Activated CD8-positive, alpha-beta T cell treated with anti-CD3 and anti-CD28 coated beads for 36 hours (primary cell): ENCODE results near the gene NET1. TPM values are rescaled to one million over a fixed set of nuclear protein-coding genes. Genes with fewer than 3 reads are reported as not detected.

Experiments used
- ATAC-seq: fragments of 200-7000 bp; cut with Tn5 transposase; one replicate; pipeline ENCODE4 v1.10.0; 2021; ENCODE audit warnings: mild to moderate bottlenecking, moderate library complexity
- CTCF ChIA-PET: fragments of 350-600 bp; sonication (Branson Sonifier 250); formaldehyde crosslinking; loops from one replicate; lab custom pipeline; 2021; ENCODE audit warnings: antibody characterized with exemption; lab: Charles Lee
- POLR2A ChIA-PET: fragments of 350-600 bp; sonication (Branson Sonifier 250); formaldehyde crosslinking; loops from one replicate; lab custom pipeline; 2021; ENCODE audit warnings: antibody characterized with exemption; lab: Charles Lee
- DNase-seq: peaks from one replicate; pipeline ENCODE4 v3.0.0-alpha.2; 2020
- H3K27ac Mint-ChIP-seq: one replicate; pipeline ENCODE4 v1.8.0; 2021; ENCODE audit warnings: mild to moderate bottlenecking, mixed read lengths
- H3K27me3 Mint-ChIP-seq: one replicate; pipeline ENCODE4 v1.8.0; 2021; ENCODE audit warnings: mixed read lengths
- H3K36me3 Mint-ChIP-seq: one replicate; pipeline ENCODE4 v1.8.0; 2021; ENCODE audit warnings: low read depth, mixed read lengths
- H3K4me1 Mint-ChIP-seq: one replicate; pipeline ENCODE4 v1.8.0; 2021; ENCODE audit warnings: low read depth, mixed read lengths
- H3K4me3 Mint-ChIP-seq: one replicate; pipeline ENCODE4 v1.8.0; 2021; ENCODE audit warnings: mild to moderate bottlenecking, moderate library complexity, mixed read lengths
- H3K9me3 Mint-ChIP-seq: one replicate; pipeline ENCODE4 v1.8.0; 2021; ENCODE audit warnings: mixed read lengths
- CTCF ChIP-seq: fragments of 200-600 bp; IDR thresholded peaks from one replicate; pipeline ENCODE4 v1.8.0; 2022; ENCODE audit warnings: antibody characterized with exemption, mild to moderate bottlenecking
- intact Hi-C: fragments of 100-400 bp; cut with micrococcal nuclease; formaldehyde crosslinking; loops from one replicate; pipeline ENCODE4 v1.10.0; 2022
- total RNA-seq, 2 experiments: library from RNA; stranded (reverse); gene quantifications; one replicate each; pipeline ENCODE4 v1.2.3, GENCODE V29; 2021

NET1 gene
- total RNA-seq, 2 experiments from 2014 or later, result 20.5 to 21.6 TPM

GRCh38 chr10:5494611-5495010, 82.3 kb downstream of the NET1 start:
- H3K27ac Mint-ChIP-seq, result no peak overlapping the region

GRCh38 chr10:5496261-5497250, 84.2 kb downstream of the NET1 start:
- ATAC-seq (no peak), DNase-seq (no peak)
- Mint-ChIP-seq H3K27me3 (no peaks in the 10 kb centered on the region), H3K9me3 (peaks cover 7% of the 10 kb centered on the region), H3K4me3 (no peak overlapping the region), H3K36me3 (peaks cover 2% of the 10 kb centered on the region), H3K27ac (no peak overlapping the region), H3K4me1 (no peaks in the 10 kb centered on the region)
- POLR2A ChIA-PET, result no interaction called here
- TF ChIP-seq CTCF, result no peak
- CTCF ChIA-PET, result no interaction called here
- intact Hi-C loops, result no loop called here

More at GRCh38 chr10:5494611-5495010, 82.3 kb downstream of the NET1 start:
- peaks cover 7% of the 10 kb centered on the region for H3K9me3 Mint-ChIP-seq
- H3K36me3 Mint-ChIP-seq, result peaks cover 2% of the 10 kb centered on the region
- peaks cover 5% of the 10 kb centered on the region for H3K4me1 Mint-ChIP-seq
- DNase-seq (no peak), ATAC-seq (no peak)
- H3K4me3 Mint-ChIP-seq, result no peak overlapping the region
- CTCF ChIA-PET, result interaction anchor here (0.8 kb wide), 1 partner anchor 128 kb away, joined by 3 read pairs; no protein-coding TSS in a partner anchor
- H3K27me3 Mint-ChIP-seq, result no peaks in the 10 kb centered on the region
- no peak for TF ChIP-seq CTCF
- intact Hi-C loops, result no loop called here
- POLR2A ChIA-PET, result no interaction called here

GRCh38 chr10:5497289-5497688, 84.9 kb downstream of the NET1 start:
- ChIA-PET CTCF (no interaction called here), POLR2A (no interaction called here)
- no peak for TF ChIP-seq CTCF
- Mint-ChIP-seq H3K36me3 (peaks cover under 1% of the 10 kb centered on the region), H3K27ac (no peak overlapping the region), H3K27me3 (no peaks in the 10 kb centered on the region), H3K9me3 (peaks cover 3% of the 10 kb centered on the region), H3K4me3 (no peak overlapping the region), H3K4me1 (no peaks in the 10 kb centered on the region)
- intact Hi-C loops, result no loop called here
- ATAC-seq (no peak), DNase-seq (no peak)

- intact Hi-C loops, result no loop called here
- Mint-ChIP-seq H3K27ac (no peak overlapping the region), H3K9me3 (no peaks in the 10 kb centered on the region), H3K27me3 (peaks cover 1% of the 10 kb centered on the region), H3K4me1 (no peaks in the 10 kb centered on the region), H3K36me3 (no peaks in the 10 kb centered on the region), H3K4me3 (no peak overlapping the region)
- CTCF ChIA-PET, result no interaction called here
- ATAC-seq, result no peak
- DNase-seq, result no peak
- no peak for TF ChIP-seq CTCF
- POLR2A ChIA-PET, result no interaction called here
Measured at GRCh38 chr10:5497948-5498730, 85.8 kb downstream of the NET1 start.
